HG02798 (cell line): ENCODE results near the gene CHIC1.
"Not testable (repeated sequence)": the region's sequence is repeated elsewhere in the genome, so short reads cannot be mapped to it uniquely, and the experiment has no call there.

Source experiments
- ATAC-seq: cut with Tn5 transposase; IDR thresholded peaks from one replicate; pipeline ENCODE4 v1.9.1; 2021; ENCODE audit warnings: mild to moderate bottlenecking; ENCODE audit not compliant: unreplicated experiment, poor library complexity

The CHIC1 gene

GRCh38 chrX:73707014-73707413 is 144.0 kb downstream of the CHIC1 start:
- not testable (repeated sequence) for ATAC-seq

GRCh38 chrX:73728602-73729001 is 165.6 kb downstream of the CHIC1 start:
- ATAC-seq, result no peak
